Stimulated activated CD4-positive, alpha-beta T cell treated with anti-CD3 and anti-CD28 coated beads, Interleukin-12 subunit alpha, Interleukin-12 subunit beta, amount 100 ng/mL, for 24 hours (primary cell): ENCODE data around the gene SKAP2.
A peak's percentile ranks its signal among the peaks of the same experiment; 100 is the strongest.

Source experiments
- DNase-seq, 2 experiments: peaks; one replicate each; pipeline ENCODE4 v3.0.0-alpha.2; 2020; ENCODE audit warnings: low read depth in 2 of 2

Gene SKAP2

GRCh38 chr7:26696161-26696560, 168.2 kb downstream of the SKAP2 start:
- DNase-seq: no peak

- DNase-seq: no peak
Observed at GRCh38 chr7:26694713-26695112, 169.7 kb downstream of the SKAP2 start.

DNA sequence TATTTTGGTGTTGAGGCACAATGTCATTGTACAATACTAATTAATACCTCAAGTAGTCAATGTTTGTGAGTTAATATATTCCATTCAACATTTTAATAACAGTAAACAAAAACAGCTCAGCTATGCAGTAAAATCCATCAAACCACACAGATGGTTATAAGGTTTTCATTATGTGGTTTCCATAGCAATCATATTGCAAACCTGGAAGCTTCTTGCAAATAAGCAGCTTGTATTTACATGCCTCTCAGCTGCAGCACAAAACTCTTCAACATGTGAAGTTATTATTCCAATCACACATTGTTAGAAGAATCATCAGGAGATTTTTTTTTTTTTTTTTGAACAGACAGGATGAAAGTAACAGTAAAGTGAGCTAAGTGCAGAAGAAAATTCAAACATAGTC, 170.2 kb downstream of the SKAP2 start:
- DNase-seq: no peak

DNA sequence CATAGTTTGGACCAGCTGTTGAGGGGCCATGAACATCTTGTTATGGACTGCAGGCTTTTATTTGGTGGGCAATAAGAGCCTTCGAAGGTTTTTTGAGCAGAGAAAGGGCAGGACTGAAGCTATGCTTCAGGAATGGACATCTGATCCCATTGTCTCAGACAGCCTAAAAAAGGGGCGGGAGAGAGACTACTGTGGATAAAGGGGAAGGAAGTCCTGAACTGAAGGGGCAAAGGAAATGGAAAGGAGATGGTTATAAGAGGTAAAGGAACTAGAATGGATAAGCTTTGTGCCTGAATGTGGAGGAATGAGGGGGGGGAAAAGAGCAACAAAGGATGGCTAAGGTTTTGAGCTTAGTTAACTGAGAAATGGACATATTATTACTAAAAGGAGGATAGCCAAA, 172.5 kb downstream of the SKAP2 start:
- no peak for DNase-seq

DNA sequence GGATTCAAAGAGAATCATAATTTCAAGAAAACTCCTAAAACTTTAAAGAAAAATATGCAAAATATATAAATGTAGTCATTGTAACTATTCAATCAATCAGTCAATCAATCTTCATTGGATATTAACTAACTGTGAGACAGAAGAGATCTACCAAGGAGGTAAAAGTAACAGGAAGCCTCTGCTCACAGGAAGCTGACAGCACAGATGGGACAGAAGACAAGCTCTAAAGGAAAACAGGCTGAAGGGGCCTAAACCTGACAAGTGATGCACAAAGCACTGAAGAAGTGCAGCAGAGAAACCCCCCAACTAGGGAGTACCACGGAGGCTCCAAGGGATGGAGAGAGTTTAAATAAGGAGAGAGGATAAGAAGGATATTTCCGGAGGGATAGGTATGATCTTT, 173.0 kb downstream of the SKAP2 start:
- no peak for DNase-seq

GRCh38 chr7:26690135-26690805, 174.1 kb downstream of the SKAP2 start:
- DNase-seq: no peak

GRCh38 chr7:26688936-26689506, 175.4 kb downstream of the SKAP2 start:
- DNase-seq: no peak

DNA sequence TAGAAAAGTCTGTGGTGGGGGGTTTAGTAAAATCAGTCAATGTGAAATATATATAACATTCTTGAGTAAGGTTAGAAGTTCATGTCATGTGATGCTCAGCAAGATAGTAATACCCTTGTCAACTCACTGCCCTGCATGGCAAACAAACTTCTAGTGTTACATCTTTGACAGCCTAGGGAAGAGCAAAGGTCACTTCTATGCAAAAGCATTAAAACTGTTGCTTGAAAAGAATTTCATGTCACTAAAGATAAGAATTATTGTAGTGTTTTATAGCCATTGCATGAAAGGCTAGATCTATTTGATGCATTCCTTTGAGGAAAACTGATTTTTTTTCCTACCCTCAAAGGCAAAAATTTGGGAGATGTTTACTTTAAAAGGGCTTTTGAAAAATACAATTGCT, 176.0 kb downstream of the SKAP2 start:
- DNase-seq: no peak

GRCh38 chr7:26687032-26687431, 177.4 kb downstream of the SKAP2 start:
- DNase-seq: no peak

DNA sequence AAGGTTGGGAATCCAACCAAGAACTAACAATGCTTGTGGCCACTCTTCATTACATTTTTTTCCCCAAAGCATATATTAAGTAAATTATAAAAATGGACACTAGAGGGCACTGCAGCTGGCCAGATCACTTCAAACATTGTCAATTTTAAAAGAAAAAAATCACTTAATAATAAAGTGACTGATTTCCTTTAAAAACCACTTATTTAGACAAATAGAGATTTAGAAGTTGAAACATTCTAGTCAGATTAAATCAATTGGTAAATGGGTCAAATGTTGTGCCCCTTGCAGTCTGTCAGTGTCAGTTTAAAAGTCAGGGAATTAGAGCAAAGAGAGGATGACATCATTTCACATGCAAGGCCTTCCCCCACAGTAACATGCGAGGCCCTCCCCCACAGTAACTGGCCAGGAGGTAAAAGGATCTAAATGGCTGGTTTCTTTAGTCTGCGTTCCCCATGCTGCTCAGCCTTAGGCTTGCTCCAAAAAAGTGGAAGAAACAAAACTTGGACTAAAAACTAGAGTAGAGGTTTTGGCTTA, 177.9 kb downstream of the SKAP2 start:
- no peak for DNase-seq

DNA sequence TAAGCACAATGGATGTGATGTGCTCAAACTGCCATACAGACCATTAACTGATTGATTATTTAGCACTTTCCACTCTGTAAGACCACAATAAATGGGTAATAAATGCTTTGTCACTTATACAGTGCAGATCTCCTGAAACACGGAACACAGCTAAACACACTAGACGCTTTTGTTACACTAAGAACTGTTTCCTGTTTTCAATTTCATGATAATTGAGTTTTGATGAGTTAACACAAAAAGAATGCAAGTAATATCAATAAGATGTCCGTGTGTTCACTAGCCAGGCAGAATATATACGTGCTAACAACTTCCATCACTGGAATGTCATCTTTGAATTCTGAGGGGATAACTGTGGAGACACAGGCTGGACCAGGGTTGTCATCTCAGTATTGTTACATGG, 178.8 kb downstream of the SKAP2 start:
- no peak for DNase-seq

DNA sequence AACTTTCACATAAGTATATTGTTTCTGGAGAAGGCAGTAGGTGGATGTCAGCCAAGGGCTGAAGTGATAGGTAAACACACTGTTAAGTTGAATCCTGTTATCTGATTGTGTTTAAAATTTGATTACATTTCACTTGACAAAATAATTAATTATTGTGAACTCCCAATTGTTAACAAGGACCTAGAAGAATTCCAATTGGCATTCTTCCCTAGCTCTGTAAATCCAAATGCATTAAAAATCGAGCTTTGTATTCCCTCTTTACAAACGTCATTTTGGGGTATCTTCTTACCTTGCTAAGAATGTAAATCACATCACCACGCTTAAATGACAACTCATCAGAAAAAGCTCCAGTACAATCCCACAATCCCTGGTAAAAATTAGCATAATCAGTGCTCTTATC, 179.9 kb downstream of the SKAP2 start:
- no peak for DNase-seq

- no peak for DNase-seq
Observed at GRCh38 chr7:26683277-26683676, 181.1 kb downstream of the SKAP2 start.

DNA sequence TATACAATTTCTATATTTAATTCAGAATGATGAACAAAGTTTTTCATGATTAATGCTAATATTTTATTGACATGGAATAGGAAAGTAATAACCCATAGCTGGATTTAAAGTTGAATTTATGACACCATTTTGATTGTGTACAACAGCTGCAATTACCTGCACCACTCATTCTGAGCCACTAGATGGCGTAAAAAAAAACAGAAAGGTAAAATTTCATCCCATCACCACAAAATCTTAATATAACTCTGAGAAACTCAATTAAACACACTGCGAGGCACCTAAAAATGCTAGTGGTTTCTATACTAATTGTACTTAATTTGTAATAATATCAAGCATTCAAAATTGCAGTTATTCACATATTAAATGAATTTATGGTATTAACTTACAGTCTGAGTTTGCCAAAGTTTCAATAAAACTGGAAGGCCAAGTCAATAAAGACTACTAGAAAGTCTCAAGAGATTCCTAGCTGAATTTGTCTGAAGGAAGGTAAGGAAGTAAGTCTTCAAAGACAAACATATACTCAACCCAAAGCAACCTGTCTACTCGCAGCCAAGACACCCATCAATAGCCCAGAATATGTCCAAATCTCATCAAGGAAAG, 182.5 kb downstream of the SKAP2 start:
- DNase-seq: no peak

- no peak for DNase-seq
Observed at GRCh38 chr7:26680587-26680986, 183.8 kb downstream of the SKAP2 start.

DNA sequence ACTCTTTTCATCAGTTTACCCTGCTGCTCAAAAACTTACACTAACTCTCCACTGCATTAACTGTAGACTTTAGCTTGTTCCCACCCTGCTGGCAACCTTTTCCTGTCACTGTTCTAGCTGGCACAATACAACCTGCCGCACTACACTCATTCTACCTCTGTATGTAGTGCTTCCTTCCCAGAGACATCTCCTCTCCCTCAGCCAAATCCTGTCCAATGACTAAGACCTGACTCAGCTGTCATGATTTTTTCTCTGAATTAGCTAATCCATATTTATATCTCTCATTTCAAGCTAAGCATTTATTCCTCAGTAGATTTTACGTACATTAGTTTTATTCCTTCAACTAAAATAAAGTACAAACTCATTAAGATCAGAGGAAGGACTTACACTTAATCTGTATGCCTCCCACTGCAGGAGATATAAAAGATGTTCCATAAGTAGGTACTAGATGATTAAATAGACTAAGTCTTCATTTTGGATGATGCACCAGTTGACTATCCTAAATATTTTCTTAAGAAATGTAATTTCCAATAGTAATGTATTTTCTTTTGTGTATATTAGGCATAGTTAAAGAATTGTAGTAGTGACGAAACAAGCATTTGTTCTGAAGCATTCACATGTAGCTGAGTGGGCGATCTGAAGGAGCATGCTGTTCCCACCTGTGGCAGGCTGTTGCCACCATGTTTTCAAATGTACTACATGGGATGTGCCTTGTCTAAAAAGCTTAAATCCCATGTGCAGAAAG, 189.1 kb downstream of the SKAP2 start:
- DNase-seq: no peak

GRCh38 chr7:26673858-26674257, 190.5 kb downstream of the SKAP2 start:
- no peak for DNase-seq

GRCh38 chr7:26673271-26673670, 191.1 kb downstream of the SKAP2 start:
- DNase-seq: no peak

DNA sequence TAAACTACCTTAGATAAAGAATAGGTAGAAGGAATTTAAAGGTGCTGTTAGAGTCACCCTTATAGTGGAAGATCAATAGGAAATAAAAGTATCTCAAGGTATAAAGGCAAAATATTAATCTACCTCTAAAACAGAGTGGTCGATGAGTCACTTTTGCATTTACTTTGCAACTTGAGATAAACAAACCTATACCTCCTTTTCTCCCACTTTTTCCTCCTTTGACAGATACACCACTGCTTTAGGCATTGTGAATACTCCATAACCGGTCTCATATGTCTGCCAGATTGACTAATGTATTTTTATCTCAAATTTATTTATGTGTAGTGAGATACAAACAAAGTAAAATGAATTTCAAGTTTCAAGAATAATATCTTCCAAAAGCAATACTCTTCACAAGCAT, 193.5 kb downstream of the SKAP2 start:
- no peak for DNase-seq

- DNase-seq: no peak
Observed at GRCh38 chr7:26670290-26670689, 194.1 kb downstream of the SKAP2 start.

- no peak for DNase-seq
Observed at GRCh38 chr7:26668821-26669220, 195.6 kb downstream of the SKAP2 start.

GRCh38 chr7:26667514-26668133, 196.8 kb downstream of the SKAP2 start:
- DNase-seq: peak; percentile 4 to 15
